GM12873 (cell line): Measurements from ENCODE around the gene ELMO3.

Experiments
- CTCF ChIP-seq: IDR thresholded peaks from 2 replicates; pipeline ENCODE4 v1.5.1; 2012; ENCODE audit warnings: low read depth, mild to moderate bottlenecking, moderate library complexity, low read length, control low read depth; ENCODE audit not compliant: insufficient read depth; ENCODE audit errors: missing control alignments

Gene ELMO3

GRCh38 chr16:67166598-67167168 is 32.2 kb upstream of the ELMO3 start:
- no peak for TF ChIP-seq CTCF

- no peak for TF ChIP-seq CTCF
These were observed 31.3 kb upstream of the ELMO3 start for GRCh38 chr16:67167588-67167987.

GRCh38 chr16:67169011-67169451 is 29.9 kb upstream of the ELMO3 start:
- TF ChIP-seq CTCF, result no peak

GRCh38 chr16:67169642-67170167 is 29.2 kb upstream of the ELMO3 start:
- peak; percentile 81 for TF ChIP-seq CTCF

- TF ChIP-seq CTCF, result no peak
These were observed 28.6 kb upstream of the ELMO3 start, which contains the start of gene NOL3 for GRCh38 chr16:67170168-67170948. TSS of gene NOL3 (plus strand) at chr16:67170538.

- no peak for TF ChIP-seq CTCF
These were observed 27.8 kb upstream of the ELMO3 start for GRCh38 chr16:67170949-67171649.

- TF ChIP-seq CTCF, result no peak
These were observed 25.6 kb upstream of the ELMO3 start for GRCh38 chr16:67173323-67173722.
